Epithelial cell of proximal tubule (primary cell): ENCODE data around the gene ECEL1. TPM values are rescaled to one million over a fixed set of nuclear protein-coding genes. Genes with fewer than 3 reads are reported as not detected.

ENCODE experiments used
- DNase-seq: peaks from one replicate; pipeline ENCODE4 v3.0.0-alpha.2; 2011; ENCODE audit warnings: low read depth
- H3K4me3 ChIP-seq: 2 replicates; pipeline ENCODE4 v1.5.1; 2011; ENCODE audit warnings: low read depth, mild to moderate bottlenecking, low read length
- total RNA-seq: library from RNA; depleted of rRNA; stranded (reverse); fragments of >200 nt; gene quantifications from 2 replicates; pipeline ENCODE4 v1.2.3, GENCODE V29; 2015
- TF ChIP-seq, protein P1 (sequence below): conservative IDR thresholded peaks from 2 replicates; pipeline ENCODE4 v1.5.1; 2012; ENCODE audit warnings: low read depth, mild to moderate bottlenecking, low read length

The ECEL1 gene
- total RNA-seq, 1 donor from 2014 or later, result not detected

DNA sequence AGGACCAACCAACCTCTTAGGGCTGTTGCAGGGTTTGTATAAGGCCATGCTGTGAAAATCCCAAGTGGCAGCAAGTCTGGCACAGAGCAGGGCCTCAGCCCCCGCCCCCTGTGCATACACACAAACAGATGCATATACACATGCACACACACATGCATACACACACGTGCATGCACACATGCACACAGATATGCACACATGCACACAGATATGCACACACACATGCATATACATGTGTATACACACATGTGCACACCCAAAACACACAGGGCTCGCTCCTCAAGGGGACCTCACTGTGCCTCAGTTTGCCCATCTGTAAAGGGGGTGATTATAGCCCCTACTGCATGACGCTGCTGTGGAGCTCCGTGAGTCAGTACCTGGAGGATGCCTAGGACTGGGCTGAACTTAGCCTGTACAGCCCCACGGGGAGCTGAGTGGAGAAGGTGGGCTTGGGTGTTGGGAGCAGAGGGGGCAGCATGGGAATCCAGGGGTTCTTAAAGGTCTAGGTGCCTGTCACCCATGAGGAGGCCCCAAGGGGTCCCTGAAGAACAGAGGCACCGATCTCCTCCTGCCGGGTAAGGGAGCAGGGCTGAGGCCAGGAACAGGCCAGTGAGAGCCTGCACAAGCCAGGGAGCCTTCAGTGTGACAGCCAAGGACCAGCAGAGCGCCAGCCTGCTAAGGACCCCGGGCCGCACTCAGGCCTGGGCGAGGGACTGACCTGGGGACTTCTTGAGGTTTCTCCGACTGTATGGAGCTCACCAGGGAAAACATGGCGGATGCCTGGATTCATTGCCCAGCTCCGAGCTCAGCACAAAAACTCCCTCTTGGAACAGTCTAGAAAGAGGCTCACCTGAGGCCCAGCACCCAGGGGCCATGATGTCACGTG lies 55.7 kb downstream of the ECEL1 start:
- TF ChIP-seq, protein P1, sequence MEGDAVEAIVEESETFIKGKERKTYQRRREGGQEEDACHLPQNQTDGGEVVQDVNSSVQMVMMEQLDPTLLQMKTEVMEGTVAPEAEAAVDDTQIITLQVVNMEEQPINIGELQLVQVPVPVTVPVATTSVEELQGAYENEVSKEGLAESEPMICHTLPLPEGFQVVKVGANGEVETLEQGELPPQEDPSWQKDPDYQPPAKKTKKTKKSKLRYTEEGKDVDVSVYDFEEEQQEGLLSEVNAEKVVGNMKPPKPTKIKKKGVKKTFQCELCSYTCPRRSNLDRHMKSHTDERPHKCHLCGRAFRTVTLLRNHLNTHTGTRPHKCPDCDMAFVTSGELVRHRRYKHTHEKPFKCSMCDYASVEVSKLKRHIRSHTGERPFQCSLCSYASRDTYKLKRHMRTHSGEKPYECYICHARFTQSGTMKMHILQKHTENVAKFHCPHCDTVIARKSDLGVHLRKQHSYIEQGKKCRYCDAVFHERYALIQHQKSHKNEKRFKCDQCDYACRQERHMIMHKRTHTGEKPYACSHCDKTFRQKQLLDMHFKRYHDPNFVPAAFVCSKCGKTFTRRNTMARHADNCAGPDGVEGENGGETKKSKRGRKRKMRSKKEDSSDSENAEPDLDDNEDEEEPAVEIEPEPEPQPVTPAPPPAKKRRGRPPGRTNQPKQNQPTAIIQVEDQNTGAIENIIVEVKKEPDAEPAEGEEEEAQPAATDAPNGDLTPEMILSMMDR, result no peak
- DNase-seq, result no peak
- no peak overlapping the region for H3K4me3 ChIP-seq

Other genes starting within 250 kb of the ECEL1 start
- gene ALPP, start 109.1 kb downstream of the ECEL1 start, total RNA-seq, result not detected in 2 replicates
- not detected in 2 replicates for gene ALPG, start 81.0 kb downstream of the ECEL1 start, total RNA-seq
- not detected in 2 replicates for gene ALPI, start 31.7 kb downstream of the ECEL1 start, total RNA-seq
- not detected in 2 replicates for gene PRSS56, start 32.6 kb upstream of the ECEL1 start, total RNA-seq
- not detected in 2 replicates for gene CHRND, start 38.3 kb upstream of the ECEL1 start, total RNA-seq
- not detected in 2 replicates for gene CHRNG, start 51.9 kb upstream of the ECEL1 start, total RNA-seq
- 1.2 and 2.5 TPM in 2 replicates for gene TIGD1, start 62.7 kb upstream of the ECEL1 start, total RNA-seq
- gene EIF4E2, start 62.9 kb upstream of the ECEL1 start, total RNA-seq, result 96.0 and 103 TPM in 2 replicates
- 10.3 and 16.6 TPM in 2 replicates for gene EFHD1, start 145.8 kb upstream of the ECEL1 start, total RNA-seq
- gene GIGYF2, start 209.5 kb upstream of the ECEL1 start, total RNA-seq, result 24.0 and 31.8 TPM in 2 replicates